ENCODE results near the gene RNFT2.

Gene RNFT2

GRCh38 chr12:116876151-116876869 lies 138.2 kb downstream of the RNFT2 start:
- DNase-seq (ENCODE audit: low read depth in 1 of 2, low spot score in 1 of 2) = no peak
- TF ChIP-seq JUND (IDR thresholded peaks at IDR 0.05; ENCODE audit: low read depth) = no peak
- in situ Hi-C loops (cut with HindIII; ENCODE audit: low pct_unique_long_range_greater_than_20kb, low sequenced_read_pairs) = no loop called here

GRCh38 chr12:116878567-116879508 lies 140.7 kb downstream of the RNFT2 start:
- DNase-seq (ENCODE audit: low read depth in 1 of 2, low spot score in 1 of 2) = peak in 1 of 2 experiments; percentile 60
- TF ChIP-seq JUND (IDR thresholded peaks at IDR 0.05; ENCODE audit: low read depth) = no peak
- in situ Hi-C loops (cut with HindIII; ENCODE audit: low pct_unique_long_range_greater_than_20kb, low sequenced_read_pairs) = no loop called here

- DNase-seq (ENCODE audit: low read depth in 1 of 2, low spot score in 1 of 2) = no peak
- no peak for TF ChIP-seq JUND (IDR thresholded peaks at IDR 0.05; ENCODE audit: low read depth)
- in situ Hi-C loops (cut with HindIII; ENCODE audit: low pct_unique_long_range_greater_than_20kb, low sequenced_read_pairs) = no loop called here
These were observed 141.5 kb downstream of the RNFT2 start for GRCh38 chr12:116879509-116880212.

GRCh38 chr12:116880213-116880816 lies 142.2 kb downstream of the RNFT2 start:
- no peak for DNase-seq (ENCODE audit: low read depth in 1 of 2, low spot score in 1 of 2)
- in situ Hi-C loops (cut with HindIII; ENCODE audit: low pct_unique_long_range_greater_than_20kb, low sequenced_read_pairs) = no loop called here
- TF ChIP-seq JUND (IDR thresholded peaks at IDR 0.05; ENCODE audit: low read depth) = no peak

GRCh38 chr12:116880817-116881324 lies 142.8 kb downstream of the RNFT2 start:
- in situ Hi-C loops (cut with HindIII; ENCODE audit: low pct_unique_long_range_greater_than_20kb, low sequenced_read_pairs) = no loop called here
- peak; percentile 79 to 94 for DNase-seq (ENCODE audit: low read depth in 1 of 2, low spot score in 1 of 2)
- no peak for TF ChIP-seq JUND (IDR thresholded peaks at IDR 0.05; ENCODE audit: low read depth)

- no peak for TF ChIP-seq JUND (IDR thresholded peaks at IDR 0.05; ENCODE audit: low read depth)
- DNase-seq (ENCODE audit: low read depth in 1 of 2, low spot score in 1 of 2) = peak in 1 of 2 experiments; percentile 49
These were observed 143.3 kb downstream of the RNFT2 start, which contains the start of gene HRK for GRCh38 chr12:116881325-116881876. Gene HRK, minus strand, starts transcription at chr12:116881441. Its CDS starts 134 bp downstream, at chr12:116881307.

GRCh38 chr12:116881877-116882507 lies 143.9 kb downstream of the RNFT2 start:
- TF ChIP-seq JUND (IDR thresholded peaks at IDR 0.05; ENCODE audit: low read depth) = no peak
- in situ Hi-C loops (cut with HindIII; ENCODE audit: low pct_unique_long_range_greater_than_20kb, low sequenced_read_pairs) = no loop called here
- DNase-seq (ENCODE audit: low read depth in 1 of 2, low spot score in 1 of 2) = no peak

More at GRCh38 chr12:116881325-116881876, 143.3 kb downstream of the RNFT2 start, which contains the start of gene HRK:
- in situ Hi-C loops (cut with HindIII; ENCODE audit: low pct_unique_long_range_greater_than_20kb, low sequenced_read_pairs) = no loop called here

GRCh38 chr12:116882742-116883141 lies 144.6 kb downstream of the RNFT2 start:
- peak in 1 of 2 experiments; percentile 58 for DNase-seq (ENCODE audit: low read depth in 1 of 2, low spot score in 1 of 2)
- no peak for TF ChIP-seq JUND (IDR thresholded peaks at IDR 0.05; ENCODE audit: low read depth)
- in situ Hi-C loops (cut with HindIII; ENCODE audit: low pct_unique_long_range_greater_than_20kb, low sequenced_read_pairs) = no loop called here

GRCh38 chr12:116884871-116885270 lies 146.8 kb downstream of the RNFT2 start:
- no peak for DNase-seq (ENCODE audit: low read depth in 1 of 2, low spot score in 1 of 2)
- in situ Hi-C loops (cut with HindIII; ENCODE audit: low pct_unique_long_range_greater_than_20kb, low sequenced_read_pairs) = no loop called here
- TF ChIP-seq JUND (IDR thresholded peaks at IDR 0.05; ENCODE audit: low read depth) = no peak

GRCh38 chr12:116885491-116885890 lies 147.4 kb downstream of the RNFT2 start:
- TF ChIP-seq JUND (IDR thresholded peaks at IDR 0.05; ENCODE audit: low read depth) = no peak
- in situ Hi-C loops (cut with HindIII; ENCODE audit: low pct_unique_long_range_greater_than_20kb, low sequenced_read_pairs) = no loop called here
- DNase-seq (ENCODE audit: low read depth in 1 of 2, low spot score in 1 of 2) = no peak

- in situ Hi-C loops (cut with HindIII; ENCODE audit: low pct_unique_long_range_greater_than_20kb, low sequenced_read_pairs) = no loop called here
- DNase-seq (ENCODE audit: low read depth in 1 of 2, low spot score in 1 of 2) = no peak
- no peak for TF ChIP-seq JUND (IDR thresholded peaks at IDR 0.05; ENCODE audit: low read depth)
These were observed 149.1 kb downstream of the RNFT2 start for GRCh38 chr12:116887244-116887643.
